ENCODE results near the gene DRG2. TPM values are rescaled to one million over a fixed set of nuclear protein-coding genes. Genes with fewer than 3 reads are reported as not detected.

DRG2 gene
- total and polyA plus RNA-seq, 7 experiments from 2014 or later = 37.7 to 54.7 (median 46.0) TPM

DNA sequence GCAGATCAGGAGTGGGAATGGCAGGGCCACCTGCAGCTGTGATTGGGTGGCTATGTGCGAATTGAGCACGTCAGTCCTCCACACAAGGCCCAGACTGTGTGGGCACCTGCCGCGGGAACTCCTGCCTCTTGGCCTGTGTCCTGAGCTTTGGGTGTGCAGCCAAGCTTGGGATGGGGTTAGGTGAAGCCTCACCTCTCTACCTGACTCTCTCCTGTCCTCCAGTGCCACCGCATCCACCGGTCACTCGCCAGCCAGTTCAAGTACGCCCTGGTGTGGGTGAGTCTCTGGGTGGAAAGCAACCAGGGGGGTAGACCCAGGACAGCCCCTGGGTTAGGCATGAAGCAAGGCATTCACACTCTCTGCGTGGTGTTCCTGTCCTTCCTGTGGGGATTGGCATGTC is 18.5 kb downstream of the DRG2 start:
- ChIA-PET POLR2A (no interaction called here), CTCF (no interaction called here)
- Histone ChIP-seq H3K9me3 (ENCODE audit: control insufficient read depth in 2 of 3, low read length in 3 of 3) (no peaks in the 10 kb centered on the region), H3K4me1 (ENCODE audit: control insufficient read depth in 2 of 2, insufficient read depth in 2 of 2, low read length in 2 of 2) (no peaks in the 10 kb centered on the region), H3K27me3 (ENCODE audit: control insufficient read depth in 2 of 2, insufficient read depth in 2 of 2, low read length in 2 of 2) (no peaks in the 10 kb centered on the region), H3K4me3 (ENCODE audit: low read length) (no peak overlapping the region), H3K27ac (ENCODE audit: low read depth, low read length) (no peak overlapping the region), H3K36me3 (ENCODE audit: control insufficient read depth in 2 of 3, insufficient read depth in 3 of 3, low read length in 3 of 3) (peaks cover 0 to 58% (median 0%) of the 10 kb centered on the region in 3 experiments)
- Mint-ChIP-seq H3K4me1 (no peaks in the 10 kb centered on the region), H3K27me3 (no peaks in the 10 kb centered on the region), H3K4me3 (no peak overlapping the region), H3K27ac (no peak overlapping the region), H3K36me3 (peaks cover 0 to 4% (median 0%) of the 10 kb centered on the region in 5 donors), H3K9me3 (no peaks in the 10 kb centered on the region)
- intact Hi-C loops (cut with micrococcal nuclease) = no loop called here
- ATAC-seq (no peak), DNase-seq (no peak)

DNA sequence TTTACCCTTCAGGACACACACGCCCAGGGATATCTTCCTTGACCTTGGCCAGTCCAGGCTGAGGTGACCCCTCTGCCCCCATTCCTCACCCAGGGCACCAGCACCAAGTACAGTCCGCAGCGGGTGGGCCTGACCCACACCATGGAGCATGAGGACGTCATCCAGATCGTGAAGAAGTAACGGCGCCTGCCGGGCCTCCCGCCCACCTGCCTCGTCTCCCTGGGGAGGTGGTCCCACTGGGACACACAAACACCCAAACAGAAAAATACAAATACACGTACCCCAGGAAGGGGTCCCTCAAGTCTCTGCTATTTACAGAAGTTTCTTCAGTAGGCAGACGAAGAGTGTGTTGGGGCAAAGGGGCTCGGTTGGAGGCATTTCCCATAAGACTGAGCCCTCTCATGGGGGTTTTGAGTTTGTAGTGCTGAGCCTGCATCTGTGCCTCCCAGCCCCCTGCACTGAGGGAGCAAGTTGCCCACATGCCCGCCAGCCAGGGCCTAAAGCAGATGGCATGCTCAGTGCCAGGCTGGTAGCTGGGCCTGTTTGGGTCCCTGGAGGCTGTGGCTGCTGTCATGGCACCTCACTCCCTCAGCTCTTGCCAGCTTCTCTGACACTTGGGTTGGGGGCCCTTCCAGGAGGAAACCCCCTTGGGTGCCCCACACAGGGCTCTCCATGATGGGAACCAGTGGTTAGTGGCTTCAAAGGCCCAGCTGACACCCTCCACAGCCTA is 19.5 kb downstream of the DRG2 start:
- no peaks in the 10 kb centered on the region for H3K27me3 ChIP-seq (ENCODE audit: control insufficient read depth in 2 of 2, insufficient read depth in 2 of 2, low read length in 2 of 2)
- H3K4me3 ChIP-seq (ENCODE audit: low read length) = no peak overlapping the region
- no peaks in the 10 kb centered on the region for H3K9me3 ChIP-seq (ENCODE audit: control insufficient read depth in 2 of 3, low read length in 3 of 3)
- intact Hi-C loops (cut with micrococcal nuclease) = no loop called here
- Mint-ChIP-seq H3K4me1 (no peaks in the 10 kb centered on the region), H3K4me3 (no peak overlapping the region), H3K27me3 (no peaks in the 10 kb centered on the region), H3K27ac (peak overlapping the region in 2 of 9 donors; percentile 14 to 72), H3K36me3 (peaks cover 0 to 4% (median 0%) of the 10 kb centered on the region in 5 donors), H3K9me3 (no peaks in the 10 kb centered on the region)
- POLR2A ChIA-PET = interaction anchor here (0.7 kb wide), 1 partner anchor 12 kb away, joined by 5 read pairs; no protein-coding TSS in a partner anchor
- DNase-seq (no peak), ATAC-seq (no peak)
- peaks cover 0 to 49% (median 0%) of the 10 kb centered on the region in 3 experiments for H3K36me3 ChIP-seq (ENCODE audit: control insufficient read depth in 2 of 3, insufficient read depth in 3 of 3, low read length in 3 of 3)
- no peaks in the 10 kb centered on the region for H3K4me1 ChIP-seq (ENCODE audit: control insufficient read depth in 2 of 2, insufficient read depth in 2 of 2, low read length in 2 of 2)
- H3K27ac ChIP-seq (ENCODE audit: low read depth, low read length) = no peak overlapping the region
- CTCF ChIA-PET = no interaction called here

DNA sequence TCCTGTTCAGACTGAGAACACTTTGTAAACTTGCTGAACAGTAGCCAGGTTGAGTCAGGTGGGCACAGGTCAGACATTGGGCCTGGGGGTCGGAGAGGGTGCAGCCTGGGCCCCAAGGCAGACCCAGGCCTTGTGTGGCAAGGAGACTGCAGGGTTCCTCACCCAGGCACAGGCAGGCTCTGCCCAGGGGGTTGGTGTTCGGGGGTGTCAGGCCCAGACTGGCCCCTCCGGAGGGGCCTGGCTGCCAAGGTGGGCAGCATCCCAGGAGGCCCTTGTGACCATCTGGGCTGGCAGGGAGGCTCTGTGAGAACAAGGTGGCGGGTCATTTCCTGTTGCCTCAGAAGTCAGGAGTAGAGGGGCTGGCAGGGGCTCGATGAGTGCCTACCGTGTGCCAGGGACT is 20.2 kb downstream of the DRG2 start:
- Histone ChIP-seq H3K9me3 (ENCODE audit: control insufficient read depth in 2 of 3, low read length in 3 of 3) (no peaks in the 10 kb centered on the region), H3K27ac (ENCODE audit: low read depth, low read length) (no peak overlapping the region), H3K4me1 (ENCODE audit: control insufficient read depth in 2 of 2, insufficient read depth in 2 of 2, low read length in 2 of 2) (no peaks in the 10 kb centered on the region), H3K36me3 (ENCODE audit: control insufficient read depth in 2 of 3, insufficient read depth in 3 of 3, low read length in 3 of 3) (peaks cover 0 to 44% (median 0%) of the 10 kb centered on the region in 3 experiments), H3K4me3 (ENCODE audit: low read length) (no peak overlapping the region), H3K27me3 (ENCODE audit: control insufficient read depth in 2 of 2, insufficient read depth in 2 of 2, low read length in 2 of 2) (no peaks in the 10 kb centered on the region)
- intact Hi-C loops (cut with micrococcal nuclease) = no loop called here
- ATAC-seq = no peak
- POLR2A ChIA-PET = no interaction called here
- DNase-seq = no peak
- H3K27me3 Mint-ChIP-seq = no peaks in the 10 kb centered on the region
- CTCF ChIA-PET = no interaction called here
- no peaks in the 10 kb centered on the region for H3K9me3 Mint-ChIP-seq
- no peaks in the 10 kb centered on the region for H3K4me1 Mint-ChIP-seq
- no peak overlapping the region for H3K4me3 Mint-ChIP-seq
- H3K36me3 Mint-ChIP-seq = peaks cover 0 to 4% (median 0%) of the 10 kb centered on the region in 5 donors
- H3K27ac Mint-ChIP-seq = no peak overlapping the region

DNA sequence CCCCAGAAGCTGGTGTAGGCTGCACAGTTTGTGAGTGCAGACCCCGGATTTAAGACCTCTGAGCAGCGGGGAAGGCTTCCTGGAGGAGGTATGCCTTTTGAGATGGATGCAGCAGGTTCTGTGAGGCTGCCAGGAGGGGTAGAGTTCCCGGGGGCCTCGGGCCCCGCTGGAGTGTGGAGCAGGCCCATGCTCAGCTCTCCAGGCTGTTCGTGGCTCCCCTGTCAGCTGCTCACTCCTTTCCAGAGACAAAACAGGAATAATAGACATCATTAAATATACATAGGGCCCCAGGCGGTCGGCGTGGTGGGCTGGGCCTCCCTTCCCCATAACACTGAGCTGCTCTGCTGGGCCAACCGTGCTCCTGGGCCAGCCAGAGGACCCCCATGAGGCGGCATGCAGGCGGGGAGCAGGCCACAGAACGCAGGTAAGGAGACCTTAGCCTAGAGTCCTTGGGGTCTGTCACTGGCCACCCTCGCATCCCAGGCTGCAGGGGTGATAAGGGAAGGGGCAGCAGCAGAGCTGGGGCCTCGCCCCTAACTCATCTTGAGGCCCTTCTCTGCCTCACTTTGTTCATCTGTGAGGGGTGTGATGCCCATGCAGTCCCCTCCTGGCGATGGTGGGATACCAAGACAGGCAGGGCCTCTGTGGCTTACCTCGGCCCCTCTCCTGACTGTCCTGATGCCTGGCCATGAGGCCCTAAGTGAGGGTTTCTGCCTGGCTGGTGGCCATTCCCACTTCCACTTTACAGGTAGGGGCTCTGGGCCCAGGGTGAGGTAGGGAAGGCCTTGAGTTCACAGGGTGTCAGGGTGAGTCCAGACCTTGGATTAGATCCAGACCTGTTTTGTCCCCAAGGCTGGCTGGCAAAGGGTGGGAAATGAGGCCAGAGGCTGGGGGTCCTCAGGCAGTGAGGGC is 20.9 kb downstream of the DRG2 start, which contains the start of gene MYO15A:
Gene MYO15A, plus strand, starts transcription at position 356 of the 912 bp plus-strand sequence. CDS start 10,045 bp downstream, outside the sequence.
- no peaks in the 10 kb centered on the region for H3K27me3 ChIP-seq (ENCODE audit: control insufficient read depth in 2 of 2, insufficient read depth in 2 of 2, low read length in 2 of 2)
- POLR2A ChIA-PET = no interaction called here
- H3K4me3 Mint-ChIP-seq = no peak within 1 kb of the TSS

DNA sequence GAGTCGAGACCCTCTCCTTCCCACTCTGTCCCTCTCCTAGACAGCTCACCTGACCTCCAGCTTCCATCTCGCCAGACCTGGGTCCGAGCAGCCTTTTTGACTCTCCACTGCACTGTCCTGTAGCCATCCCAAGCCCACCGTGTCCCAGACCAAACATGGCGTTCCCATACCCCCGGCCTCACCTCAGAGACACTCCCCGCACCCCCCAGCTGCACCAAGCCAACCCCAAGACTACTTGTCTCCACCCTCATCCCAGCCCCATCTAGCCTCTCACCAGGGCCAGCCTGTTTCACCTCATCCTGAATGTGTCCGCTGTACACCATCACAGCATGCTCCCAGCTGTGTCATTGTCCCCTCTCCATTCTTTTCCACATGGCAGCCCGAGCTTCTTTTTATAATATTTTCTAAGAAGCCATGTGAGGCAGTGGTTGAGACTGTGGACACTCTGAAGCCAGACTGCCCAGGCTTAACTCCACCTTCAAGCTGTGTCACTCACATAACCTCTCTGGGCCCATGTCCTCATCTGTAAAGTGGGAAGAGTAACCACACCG is 22.3 kb downstream of the DRG2 start:
- H3K4me1 ChIP-seq (ENCODE audit: control insufficient read depth in 2 of 2, insufficient read depth in 2 of 2, low read length in 2 of 2) = no peaks in the 10 kb centered on the region
- no peaks in the 10 kb centered on the region for H3K27me3 ChIP-seq (ENCODE audit: control insufficient read depth in 2 of 2, insufficient read depth in 2 of 2, low read length in 2 of 2)
- intact Hi-C loops (cut with micrococcal nuclease) = no loop called here
- H3K27ac ChIP-seq (ENCODE audit: low read depth, low read length) = no peak overlapping the region
- Mint-ChIP-seq H3K27me3 (no peaks in the 10 kb centered on the region), H3K27ac (peak overlapping the region in 3 of 9 donors; percentile 11 to 49 (median 44)), H3K4me3 (no peak overlapping the region), H3K9me3 (no peaks in the 10 kb centered on the region), H3K4me1 (no peaks in the 10 kb centered on the region), H3K36me3 (peaks cover 0 to 4% (median 0%) of the 10 kb centered on the region in 5 donors)
- H3K36me3 ChIP-seq (ENCODE audit: control insufficient read depth in 2 of 3, insufficient read depth in 3 of 3, low read length in 3 of 3) = peaks cover 0 to 25% (median 0%) of the 10 kb centered on the region in 3 experiments
- no peak overlapping the region for H3K4me3 ChIP-seq (ENCODE audit: low read length)
- no peak for ATAC-seq
- no peak for DNase-seq
- no peaks in the 10 kb centered on the region for H3K9me3 ChIP-seq (ENCODE audit: control insufficient read depth in 2 of 3, low read length in 3 of 3)
- ChIA-PET CTCF (no interaction called here), POLR2A (no interaction called here)

More for the DNA sequence above, 20.9 kb downstream of the DRG2 start, which contains the start of gene MYO15A:
- H3K9me3 Mint-ChIP-seq = no peaks in the 10 kb centered on the region
- no peak for ATAC-seq
- Histone ChIP-seq H3K4me3 (ENCODE audit: low read length) (no peak within 1 kb of the TSS), H3K27ac (ENCODE audit: low read depth, low read length) (no peak within 1 kb of the TSS), H3K4me1 (ENCODE audit: control insufficient read depth in 2 of 2, insufficient read depth in 2 of 2, low read length in 2 of 2) (no peaks in the 10 kb centered on the region), H3K9me3 (ENCODE audit: control insufficient read depth in 2 of 3, low read length in 3 of 3) (no peaks in the 10 kb centered on the region), H3K36me3 (ENCODE audit: control insufficient read depth in 2 of 3, insufficient read depth in 3 of 3, low read length in 3 of 3) (peaks cover 0 to 38% (median 0%) of the 10 kb centered on the region in 3 experiments)
- no peaks in the 10 kb centered on the region for H3K27me3 Mint-ChIP-seq
- H3K36me3 Mint-ChIP-seq = peaks cover 0 to 4% (median 0%) of the 10 kb centered on the region in 5 donors
- H3K4me1 Mint-ChIP-seq = no peaks in the 10 kb centered on the region
- intact Hi-C loops (cut with micrococcal nuclease) = no loop called here
- CTCF ChIA-PET = no interaction called here
- DNase-seq = no peak
- H3K27ac Mint-ChIP-seq = peak within 1 kb of the TSS in 5 of 9 donors; percentile 18 to 56 (median 49)

DNA sequence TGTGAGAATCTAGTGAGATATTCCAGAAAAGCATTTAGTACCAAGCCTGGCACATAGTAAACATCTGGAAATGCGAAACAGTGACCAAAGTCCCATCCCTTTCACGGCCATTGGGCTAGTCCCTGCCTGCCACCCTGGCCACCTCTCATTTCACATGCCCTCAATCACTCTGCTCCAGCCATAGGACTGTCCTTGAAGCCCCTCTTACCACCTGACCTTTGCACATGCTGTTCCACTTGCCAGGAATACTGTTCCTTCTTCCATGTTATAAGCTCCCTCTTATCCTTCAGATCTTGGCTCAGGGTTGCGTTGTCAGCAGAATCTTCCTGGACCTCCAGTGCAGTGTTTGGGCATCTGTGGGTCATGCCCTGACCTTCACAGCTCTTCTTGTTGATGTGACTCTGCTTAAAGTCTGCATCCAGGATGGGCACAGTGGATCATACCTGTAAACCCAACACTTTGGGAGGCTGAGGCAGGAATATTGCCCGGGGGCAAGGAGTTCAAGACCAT is 22.9 kb downstream of the DRG2 start:
- no peaks in the 10 kb centered on the region for H3K4me1 ChIP-seq (ENCODE audit: control insufficient read depth in 2 of 2, insufficient read depth in 2 of 2, low read length in 2 of 2)
- intact Hi-C loops (cut with micrococcal nuclease) = no loop called here
- no peak overlapping the region for H3K4me3 ChIP-seq (ENCODE audit: low read length)
- H3K27me3 ChIP-seq (ENCODE audit: control insufficient read depth in 2 of 2, insufficient read depth in 2 of 2, low read length in 2 of 2) = no peaks in the 10 kb centered on the region
- POLR2A ChIA-PET = no interaction called here
- H3K9me3 ChIP-seq (ENCODE audit: control insufficient read depth in 2 of 3, low read length in 3 of 3) = no peaks in the 10 kb centered on the region
- Mint-ChIP-seq H3K9me3 (no peaks in the 10 kb centered on the region), H3K27me3 (no peaks in the 10 kb centered on the region), H3K27ac (peak overlapping the region in 3 of 9 donors; percentile 51 to 74 (median 65)), H3K4me1 (peaks cover 0 to 1% (median 0%) of the 10 kb centered on the region in 7 donors), H3K36me3 (peaks cover 0 to 4% (median 0%) of the 10 kb centered on the region in 5 donors), H3K4me3 (no peak overlapping the region)
- CTCF ChIA-PET = no interaction called here
- no peak for DNase-seq
- no peak for ATAC-seq
- no peak overlapping the region for H3K27ac ChIP-seq (ENCODE audit: low read depth, low read length)
- H3K36me3 ChIP-seq (ENCODE audit: control insufficient read depth in 2 of 3, insufficient read depth in 3 of 3, low read length in 3 of 3) = peaks cover 0 to 18% (median 0%) of the 10 kb centered on the region in 3 experiments
